HEK293 (cell line): Measurements from ENCODE around the gene PRAF2.

Experiments
- CTCF ChIA-PET: fragments of 350-600 bp; formaldehyde crosslinking; extraction: SDS; loops from one replicate; lab custom pipeline; 2021; ENCODE audit warnings: antibody characterized with exemption; lab: Yijun Ruan, JAX
- POLR2A ChIA-PET: fragments of 300-600 bp; formaldehyde crosslinking; extraction: SDS; loops from one replicate; lab custom pipeline; 2020; ENCODE audit warnings: antibody characterized with exemption, inconsistent platforms; lab: Yijun Ruan, JAX
- H3K27ac ChIP-seq: fragments of 200-500 bp; sonication (Bioruptor generic); 2 replicates; pipeline ENCODE4 v1.5.1; 2014; ENCODE audit warnings: low read depth, low read length, control low read depth, inconsistent platforms; ENCODE audit errors: extremely low read depth
- H3K36me3 ChIP-seq, 2 experiments: fragments of 200-500 bp in 1 of 2; sonication (Bioruptor generic) in 1 of 2; 1 replicate in 1 of 2; 2 replicates in 1 of 2; pipeline ENCODE4 v1.5.1; 2014 to 2017; ENCODE audit warnings: inconsistent platforms in 2 of 2, low read length in 2 of 2; ENCODE audit not compliant: control insufficient read depth in 2 of 2, insufficient read depth in 1 of 2
- H3K4me1 ChIP-seq: fragments of 200-500 bp; sonication (Bioruptor generic); 2 replicates; pipeline ENCODE4 v1.5.1; 2014; ENCODE audit warnings: mild to moderate bottlenecking, low read length, inconsistent platforms; ENCODE audit not compliant: control insufficient read depth, insufficient read depth
- H3K4me3 ChIP-seq: 2 replicates; pipeline ENCODE4 v1.5.1; 2011; ENCODE audit warnings: low read depth, mild to moderate bottlenecking, control low read depth, low read length, moderate library complexity
- H3K9me3 ChIP-seq: fragments of 200-500 bp; sonication (Bioruptor generic); 2 replicates; pipeline ENCODE4 v1.5.1; 2014; ENCODE audit warnings: low read depth, low read length, inconsistent platforms; ENCODE audit not compliant: control insufficient read depth, insufficient read depth
- GLIS1 ChIP-seq: fragments of 450-650 bp; formaldehyde crosslinking; IDR thresholded peaks from 2 replicates; pipeline ENCODE4 v1.5.1; 2016; ENCODE audit warnings: missing biosample characterization, missing genetic modification characterization
- HOXC10 ChIP-seq: sonication (generic); formaldehyde crosslinking; IDR thresholded peaks from 2 replicates; pipeline ENCODE4 v1.8.1; 2023; ENCODE audit warnings: mild to moderate bottlenecking, missing genetic modification reagents
- IKZF3 ChIP-seq: fragments of 450-650 bp; IDR thresholded peaks from 2 replicates; pipeline ENCODE4 v1.5.0; 2018; ENCODE audit warnings: missing biosample characterization, mild to moderate bottlenecking, missing genetic modification characterization, moderate library complexity
- KLF9 ChIP-seq: fragments of 450-650 bp; formaldehyde crosslinking; IDR thresholded peaks from 2 replicates; pipeline ENCODE4 v1.5.1; 2016; ENCODE audit warnings: missing biosample characterization, missing genetic modification characterization, low read depth
- PRDM1 ChIP-seq: fragments of 450-650 bp; formaldehyde crosslinking; IDR thresholded peaks from 2 replicates; pipeline ENCODE4; 2016; ENCODE audit warnings: missing biosample characterization, missing genetic modification characterization
- SCRT1 ChIP-seq: fragments of 450-650 bp; formaldehyde crosslinking; IDR thresholded peaks from 2 replicates; pipeline ENCODE4 v1.5.1; 2016; ENCODE audit warnings: missing biosample characterization, missing genetic modification characterization, borderline replicate concordance
- ZBTB1 ChIP-seq: fragments of 450-650 bp; formaldehyde crosslinking; IDR thresholded peaks from 2 replicates; pipeline ENCODE4 v1.5.1; 2016; ENCODE audit warnings: missing biosample characterization, missing genetic modification characterization
- ZEB2 ChIP-seq: fragments of 450-650 bp; formaldehyde crosslinking; IDR thresholded peaks from 2 replicates; pipeline ENCODE4 v1.5.1; 2016; ENCODE audit warnings: missing biosample characterization, missing genetic modification characterization
- ZNF112 ChIP-seq: fragments of 450-650 bp; formaldehyde crosslinking; IDR thresholded peaks from 2 replicates; pipeline ENCODE4 v1.5.0; 2017; ENCODE audit warnings: missing biosample characterization, missing genetic modification characterization
- ZNF121 ChIP-seq: fragments of 450-650 bp; formaldehyde crosslinking; IDR thresholded peaks from 2 replicates; pipeline ENCODE4 v1.5.1; 2016; ENCODE audit warnings: missing biosample characterization, missing genetic modification characterization
- ZNF19 ChIP-seq: fragments of 450-650 bp; formaldehyde crosslinking; IDR thresholded peaks from 2 replicates; pipeline ENCODE4; 2016; ENCODE audit warnings: missing biosample characterization, missing genetic modification characterization, low read depth
- ZNF221 ChIP-seq: fragments of 450-650 bp; formaldehyde crosslinking; IDR thresholded peaks from 2 replicates; pipeline ENCODE4 v1.5.1; 2017; ENCODE audit warnings: missing biosample characterization, missing genetic modification characterization, borderline replicate concordance
- ZNF292 ChIP-seq: fragments of 450-650 bp; formaldehyde crosslinking; IDR thresholded peaks from 2 replicates; pipeline ENCODE4 v1.5.1; 2016; ENCODE audit warnings: low read depth, missing biosample characterization, missing genetic modification characterization, borderline replicate concordance
- ZNF530 ChIP-seq: fragments of 450-650 bp; formaldehyde crosslinking; IDR thresholded peaks from 2 replicates; pipeline ENCODE4 v1.5.1; 2016; ENCODE audit warnings: low read depth, missing biosample characterization, missing genetic modification characterization
- ZNF549 ChIP-seq: fragments of 450-650 bp; IDR thresholded peaks from 2 replicates; pipeline ENCODE4 v1.5.1; 2018; ENCODE audit warnings: missing biosample characterization, missing genetic modification characterization, mild to moderate bottlenecking, inconsistent platforms, moderate library complexity
- ZNF610 ChIP-seq: fragments of 450-650 bp; formaldehyde crosslinking; IDR thresholded peaks from 2 replicates; pipeline ENCODE4 v1.5.1; 2016; ENCODE audit warnings: missing biosample characterization, missing genetic modification characterization, borderline replicate concordance
- ZNF768 ChIP-seq: fragments of 450-650 bp; formaldehyde crosslinking; IDR thresholded peaks from 2 replicates; pipeline ENCODE4 v1.5.1; 2018; ENCODE audit warnings: missing biosample characterization, mild to moderate bottlenecking, missing genetic modification characterization
- TF ChIP-seq, protein P1 (sequence below): fragments of 450-650 bp; formaldehyde crosslinking; IDR thresholded peaks from 2 replicates; pipeline ENCODE4 v1.5.1; 2017; ENCODE audit warnings: missing biosample characterization, missing genetic modification characterization

PRAF2 gene

GRCh38 chrX:49096419-49096818 is 22.6 kb upstream of the PRAF2 start:
- H3K27ac ChIP-seq, result no peak overlapping the region
- ChIA-PET CTCF (interaction anchor here (1.3 to 1.4 kb wide), 2 partner anchors 10 to 65 kb away, joined by 3 to 4 read pairs; no protein-coding TSS in a partner anchor), POLR2A (interaction anchor here (0.6 kb wide), 2 partner anchors 143 to 221 kb away, joined by 3 to 4 read pairs; no protein-coding TSS in a partner anchor)
- TF ChIP-seq ZNF549 (tag by site-specific recombination) (no peak), ZNF121 (tag by site-specific recombination) (peak; percentile 77; the same call in 1 of the 2 replicates), ZNF530 (tag by site-specific recombination) (no peak)
- TF ChIP-seq, protein P1, sequence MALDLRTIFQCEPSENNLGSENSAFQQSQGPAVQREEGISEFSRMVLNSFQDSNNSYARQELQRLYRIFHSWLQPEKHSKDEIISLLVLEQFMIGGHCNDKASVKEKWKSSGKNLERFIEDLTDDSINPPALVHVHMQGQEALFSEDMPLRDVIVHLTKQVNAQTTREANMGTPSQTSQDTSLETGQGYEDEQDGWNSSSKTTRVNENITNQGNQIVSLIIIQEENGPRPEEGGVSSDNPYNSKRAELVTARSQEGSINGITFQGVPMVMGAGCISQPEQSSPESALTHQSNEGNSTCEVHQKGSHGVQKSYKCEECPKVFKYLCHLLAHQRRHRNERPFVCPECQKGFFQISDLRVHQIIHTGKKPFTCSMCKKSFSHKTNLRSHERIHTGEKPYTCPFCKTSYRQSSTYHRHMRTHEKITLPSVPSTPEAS (tag by site-specific recombination), result no peak
- H3K9me3 ChIP-seq, result no peaks in the 10 kb centered on the region
- no peaks in the 10 kb centered on the region for H3K4me1 ChIP-seq
- no peak overlapping the region for H3K4me3 ChIP-seq
- H3K36me3 ChIP-seq, result no peaks in the 10 kb centered on the region; a peak in 1 of 3 replicates

- ChIA-PET CTCF (no interaction called here), POLR2A (interaction anchor here (0.6 to 1.1 kb wide), 2 partner anchors 10 to 11 kb away, joined by 3 to 6 read pairs; partner anchors contain the start of gene WDR45)
Measured at GRCh38 chrX:49089553-49089952, 15.8 kb upstream of the PRAF2 start.

GRCh38 chrX:49082271-49082871 is 8.6 kb upstream of the PRAF2 start:
- POLR2A ChIA-PET, result no interaction called here
- H3K27ac ChIP-seq, result no peak overlapping the region
- CTCF ChIA-PET, result no interaction called here
- H3K36me3 ChIP-seq, result peaks cover 0 to 7% of the 10 kb centered on the region in 2 experiments; a peak in 1 of 3 replicates
- H3K9me3 ChIP-seq, result no peaks in the 10 kb centered on the region
- peak; percentile 92 for TF ChIP-seq PRDM1 (tag by site-specific recombination)
- no peak for TF ChIP-seq KLF9
- H3K4me3 ChIP-seq, result no peak overlapping the region
- no peaks in the 10 kb centered on the region for H3K4me1 ChIP-seq

More at GRCh38 chrX:49089553-49089952, 15.8 kb upstream of the PRAF2 start:
- TF ChIP-seq ZNF610 (tag by site-specific recombination), result no peak
- no peak for TF ChIP-seq SCRT1 (tag by site-specific recombination)
- TF ChIP-seq ZNF292, result no peak
- no peak for TF ChIP-seq IKZF3
- no peak for TF ChIP-seq ZNF112 (tag by site-specific recombination)
- no peak for TF ChIP-seq HOXC10 (CRISPR knock-in tag)
- no peak for TF ChIP-seq ZNF221
- no peak for TF ChIP-seq ZNF768 (tag by site-specific recombination)
- no peak for TF ChIP-seq ZBTB1
- TF ChIP-seq ZNF121 (tag by site-specific recombination), result no peak
- no peak for TF ChIP-seq ZEB2 (tag by site-specific recombination)
- no peak for TF ChIP-seq GLIS1 (tag by site-specific recombination)
- no peak for TF ChIP-seq ZNF19 (tag by site-specific recombination)
- Histone ChIP-seq H3K9me3 (no peaks in the 10 kb centered on the region), H3K4me1 (no peaks in the 10 kb centered on the region), H3K27ac (no peak overlapping the region), H3K36me3 (no peaks in the 10 kb centered on the region), H3K4me3 (no peak overlapping the region)
